PC-9 (cell line): ENCODE data around the gene ZNF215. TPM values are rescaled to one million over a fixed set of nuclear protein-coding genes. Genes with fewer than 3 reads are reported as not detected.
"Not testable (repeated sequence)": the region's sequence is repeated elsewhere in the genome, so short reads cannot be mapped to it uniquely, and the experiment has no call there.

Source experiments
- BruUV-seq: library from RNA; stranded (reverse); fragments of 400-500 nt; replicated peaks from 2 replicates; lab custom pipeline; 2021; lab: Mats Ljungman, UMichigan
- CTCF ChIA-PET: fragments of 300-600 bp; sonication (Branson Sonifier 250); formaldehyde crosslinking; loops from one replicate; lab custom pipeline; 2022; ENCODE audit warnings: antibody characterized with exemption; lab: Charles Lee
- POLR2A ChIA-PET: fragments of 300-600 bp; sonication (Branson Sonifier 250); formaldehyde crosslinking; loops from one replicate; lab custom pipeline; 2022; ENCODE audit warnings: antibody characterized with exemption; ENCODE audit not compliant: unreplicated experiment; lab: Charles Lee
- DNase-seq, 2 experiments: peaks; one replicate each; pipeline versions ENCODE4 v3.0.0 to v3.0.0-alpha.2; 2015 to 2022; ENCODE audit warnings: mixed read lengths in 1 of 2
- H2AFZ ChIP-seq: fragments of 200-600 bp; sonication (generic); 2 replicates; pipeline ENCODE4 v1.8.1; 2017; ENCODE audit warnings: antibody characterized with exemption
- H3F3A ChIP-seq: fragments of 200-600 bp; sonication (generic); 2 replicates; pipeline ENCODE4 v1.8.1; 2017; ENCODE audit warnings: antibody characterized with exemption, mild to moderate bottlenecking, low read depth; ENCODE audit not compliant: insufficient read depth
- H3K27ac ChIP-seq: fragments of 200-600 bp; sonication (generic); 2 replicates; pipeline ENCODE4 v1.6.1; 2016; ENCODE audit warnings: mixed run types
- H3K27me3 ChIP-seq: fragments of 200-600 bp; sonication (generic); 2 replicates; pipeline ENCODE4 v1.6.1; 2016; ENCODE audit warnings: low read depth, mixed run types; ENCODE audit not compliant: insufficient read depth
- H3K36me3 ChIP-seq: fragments of 200-600 bp; sonication (generic); 2 replicates; pipeline ENCODE4 v1.6.1; 2016; ENCODE audit warnings: low read depth, mixed run types
- H3K4me1 ChIP-seq: fragments of 200-600 bp; sonication (generic); replicated peaks from 2 replicates; pipeline ENCODE4 v1.6.1; 2016; ENCODE audit warnings: mixed run types; ENCODE audit not compliant: insufficient read depth
- H3K4me2 ChIP-seq: fragments of 200-600 bp; sonication (generic); 2 replicates; pipeline ENCODE4 v1.6.1; 2017; ENCODE audit warnings: mixed run types
- H3K4me3 ChIP-seq: fragments of 200-600 bp; sonication (generic); 2 replicates; pipeline ENCODE4 v1.6.1; 2016; ENCODE audit warnings: mixed run types
- H3K79me2 ChIP-seq: fragments of 200-600 bp; sonication (generic); 2 replicates; pipeline ENCODE4 v1.6.1; 2017; ENCODE audit warnings: low read depth, mixed run types
- H3K9me2 ChIP-seq: fragments of 200-600 bp; sonication (generic); 2 replicates; pipeline ENCODE4 v1.8.1; 2017; ENCODE audit warnings: mild to moderate bottlenecking; ENCODE audit not compliant: insufficient read depth
- H3K9me3 ChIP-seq: fragments of 200-600 bp; sonication (generic); 2 replicates; pipeline ENCODE4 v1.8.1; 2016; ENCODE audit warnings: low read depth; ENCODE audit not compliant: insufficient read depth
- H4K20me1 ChIP-seq: fragments of 200-600 bp; sonication (generic); 2 replicates; pipeline ENCODE4 v1.8.1; 2017; ENCODE audit not compliant: insufficient read depth
- EZH2 ChIP-seq: fragments of 200-600 bp; sonication (generic); IDR thresholded peaks from 2 replicates; pipeline ENCODE4 v1.8.0; 2017; ENCODE audit warnings: antibody characterized with exemption, low read depth
- intact Hi-C: fragments of 100-400 bp; cut with micrococcal nuclease; formaldehyde crosslinking; loops from one replicate; pipeline ENCODE4 v1.10.0; 2022; ENCODE audit not compliant: unreplicated experiment
- total RNA-seq: library from RNA; stranded (reverse); gene quantifications from 2 replicates; pipeline ENCODE4 v1.2.3, GENCODE V29; 2021
- TF ChIP-seq, protein P1 (sequence below): fragments of 200-600 bp; sonication (generic); conservative IDR thresholded peaks from 2 replicates; pipeline ENCODE4 v1.6.1; 2017; ENCODE audit warnings: mixed run types, antibody characterized with exemption, mild to moderate bottlenecking, moderate library complexity

ZNF215 gene
- total RNA-seq, 1 experiment from 2014 or later: 2.0 TPM

DNA sequence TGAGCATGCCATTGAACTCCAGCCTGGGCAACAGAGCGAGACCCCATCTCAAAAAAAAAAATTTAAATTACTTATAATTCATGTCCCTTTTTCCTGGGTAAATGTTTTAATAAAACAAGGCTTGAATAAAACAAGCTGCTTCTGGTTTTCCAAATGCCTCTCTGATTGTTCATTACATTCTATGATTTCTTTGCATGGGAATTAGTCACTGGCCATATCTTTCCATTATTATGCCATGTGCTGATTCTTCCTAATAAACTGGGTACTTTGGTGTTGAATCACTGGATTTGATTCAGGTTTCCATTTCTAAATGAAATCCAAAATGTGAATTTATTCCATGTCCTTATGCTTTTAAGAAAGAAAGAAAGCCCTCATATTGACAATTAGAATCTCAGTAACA lies 42.6 kb downstream of the ZNF215 start:
- intact Hi-C loops: no loop called here
- no peak overlapping the region for H2AFZ ChIP-seq
- no peaks in the 10 kb centered on the region for H3K79me2 ChIP-seq
- BruUV-seq: no TSS peak
- H3K4me2 ChIP-seq: no peak overlapping the region
- ChIA-PET POLR2A (no interaction called here), CTCF (no interaction called here)
- no peaks in the 10 kb centered on the region for H4K20me1 ChIP-seq
- H3K4me1 ChIP-seq: no peaks in the 10 kb centered on the region
- no peaks in the 10 kb centered on the region for H3K27me3 ChIP-seq
- no peaks in the 10 kb centered on the region for H3K9me2 ChIP-seq
- no peaks in the 10 kb centered on the region for H3F3A ChIP-seq
- no peaks in the 10 kb centered on the region for H3K9me3 ChIP-seq
- no peak overlapping the region for H3K4me3 ChIP-seq
- H3K27ac ChIP-seq: no peak overlapping the region
- TF ChIP-seq EZH2: no peak
- TF ChIP-seq, protein P1, sequence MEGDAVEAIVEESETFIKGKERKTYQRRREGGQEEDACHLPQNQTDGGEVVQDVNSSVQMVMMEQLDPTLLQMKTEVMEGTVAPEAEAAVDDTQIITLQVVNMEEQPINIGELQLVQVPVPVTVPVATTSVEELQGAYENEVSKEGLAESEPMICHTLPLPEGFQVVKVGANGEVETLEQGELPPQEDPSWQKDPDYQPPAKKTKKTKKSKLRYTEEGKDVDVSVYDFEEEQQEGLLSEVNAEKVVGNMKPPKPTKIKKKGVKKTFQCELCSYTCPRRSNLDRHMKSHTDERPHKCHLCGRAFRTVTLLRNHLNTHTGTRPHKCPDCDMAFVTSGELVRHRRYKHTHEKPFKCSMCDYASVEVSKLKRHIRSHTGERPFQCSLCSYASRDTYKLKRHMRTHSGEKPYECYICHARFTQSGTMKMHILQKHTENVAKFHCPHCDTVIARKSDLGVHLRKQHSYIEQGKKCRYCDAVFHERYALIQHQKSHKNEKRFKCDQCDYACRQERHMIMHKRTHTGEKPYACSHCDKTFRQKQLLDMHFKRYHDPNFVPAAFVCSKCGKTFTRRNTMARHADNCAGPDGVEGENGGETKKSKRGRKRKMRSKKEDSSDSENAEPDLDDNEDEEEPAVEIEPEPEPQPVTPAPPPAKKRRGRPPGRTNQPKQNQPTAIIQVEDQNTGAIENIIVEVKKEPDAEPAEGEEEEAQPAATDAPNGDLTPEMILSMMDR: no peak
- DNase-seq: no peak
- H3K36me3 ChIP-seq: no peaks in the 10 kb centered on the region

DNA sequence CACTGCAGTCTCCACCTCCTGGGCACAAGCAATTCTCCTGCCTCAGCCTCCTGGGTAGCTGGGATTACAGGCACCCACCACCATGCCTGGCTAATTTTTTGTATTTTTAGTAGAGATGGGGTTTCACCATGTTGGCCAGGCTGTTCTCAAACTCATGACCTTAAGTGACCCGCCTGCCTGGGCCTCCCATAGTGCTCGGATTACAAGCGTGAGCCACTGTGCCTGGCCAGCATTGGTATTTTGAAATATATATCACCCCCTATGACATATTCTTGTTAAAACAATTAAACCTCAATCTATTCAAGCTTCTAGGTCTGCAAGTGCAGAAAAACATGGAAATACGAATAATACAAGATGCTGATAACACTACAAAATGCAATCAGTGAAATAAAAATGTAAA lies 43.6 kb downstream of the ZNF215 start:
- H3K27ac ChIP-seq, intact Hi-C loops, H3K9me3 ChIP-seq, H3K9me2 ChIP-seq, H3K4me1 ChIP-seq, H3K79me2 ChIP-seq, H3K4me2 ChIP-seq, H3K27me3 ChIP-seq, H4K20me1 ChIP-seq, POLR2A ChIA-PET, H3K4me3 ChIP-seq, H3K36me3 ChIP-seq, DNase-seq, CTCF ChIA-PET, BruUV-seq, H3F3A ChIP-seq, H2AFZ ChIP-seq: not testable (repeated sequence)

DNA sequence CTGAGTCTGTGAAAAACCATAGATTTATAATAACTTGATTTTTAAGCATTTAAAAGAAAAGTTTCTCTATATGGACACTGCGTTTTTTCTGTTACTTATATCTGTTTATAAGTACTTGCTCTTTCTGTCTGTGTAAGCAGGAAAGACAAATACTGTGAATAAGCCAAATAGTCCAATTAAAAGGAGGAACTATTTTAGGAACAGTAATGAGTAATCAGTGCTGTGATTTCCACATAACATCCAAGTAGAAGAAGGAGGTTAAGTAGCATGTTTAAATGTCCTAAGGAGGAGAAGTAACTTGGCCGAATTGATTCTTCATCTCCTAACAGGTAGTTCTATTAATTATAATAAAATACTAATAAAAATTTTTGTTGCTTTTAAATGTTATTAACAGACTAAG lies 53.1 kb downstream of the ZNF215 start:
- POLR2A ChIA-PET: no interaction called here
- intact Hi-C loops: no loop called here
- Histone ChIP-seq H4K20me1 (no peaks in the 10 kb centered on the region), H3K4me1 (no peaks in the 10 kb centered on the region), H3K36me3 (no peaks in the 10 kb centered on the region), H3K79me2 (no peaks in the 10 kb centered on the region), H3K4me3 (no peak overlapping the region), H3K9me3 (no peaks in the 10 kb centered on the region), H3K9me2 (no peaks in the 10 kb centered on the region), H2AFZ (no peak overlapping the region), H3K4me2 (no peak overlapping the region), H3K27ac (no peak overlapping the region), H3F3A (no peaks in the 10 kb centered on the region), H3K27me3 (no peaks in the 10 kb centered on the region)
- no peak for TF ChIP-seq EZH2
- TF ChIP-seq, protein P1: no peak
- CTCF ChIA-PET: no interaction called here
- BruUV-seq: no TSS peak
- DNase-seq: no peak

DNA sequence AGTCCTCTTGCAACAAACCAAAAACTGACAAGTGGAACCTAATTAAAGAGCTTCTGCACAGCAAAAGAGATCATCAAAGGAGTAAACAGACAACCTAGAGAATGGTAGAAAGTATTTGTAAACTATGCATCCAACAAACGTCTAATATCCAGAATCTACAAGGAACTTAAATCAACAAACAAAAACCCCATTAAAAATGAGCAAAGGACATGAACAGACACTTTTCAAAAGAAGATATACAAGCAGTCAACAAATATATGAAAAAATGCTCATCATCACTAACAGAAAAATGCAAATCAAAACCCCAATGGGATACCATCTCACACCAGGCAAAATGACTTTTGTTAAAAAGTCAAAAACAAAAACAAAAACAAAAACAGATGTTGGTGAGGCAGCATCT lies 60.3 kb downstream of the ZNF215 start:
- DNase-seq: no peak
- TF ChIP-seq, protein P1: no peak
- no peak for TF ChIP-seq EZH2
- Histone ChIP-seq H3F3A (no peaks in the 10 kb centered on the region), H3K27ac (no peak overlapping the region), H3K79me2 (no peaks in the 10 kb centered on the region), H3K4me2 (no peak overlapping the region), H3K36me3 (no peaks in the 10 kb centered on the region), H3K4me1 (no peaks in the 10 kb centered on the region), H2AFZ (no peak overlapping the region), H3K27me3 (no peaks in the 10 kb centered on the region), H3K9me3 (no peaks in the 10 kb centered on the region), H4K20me1 (no peaks in the 10 kb centered on the region), H3K9me2 (no peaks in the 10 kb centered on the region), H3K4me3 (no peak overlapping the region)
- ChIA-PET POLR2A (no interaction called here), CTCF (no interaction called here)
- BruUV-seq: no TSS peak
- intact Hi-C loops: no loop called here
